ENCODE results near the gene TXNDC12. TPM values are rescaled to one million over a fixed set of nuclear protein-coding genes. Genes with fewer than 3 reads are reported as not detected.
A peak's percentile ranks its signal among the peaks of the same experiment; 100 is the strongest.

The TXNDC12 gene
- 10 to 100 TPM; 18.9 to 34.9 (median 27.3) TPM for total RNA-seq
- polyA plus RNA-seq: 10 to 100 TPM; 15.6 to 28.5 TPM
- long read RNA-seq, donor 1, transcript TXNDC12-201 (7 exons, 2,396 nt): major isoform, 24 of 26 reads
- long read RNA-seq, donor 1, partial matches to known transcripts: 1 of 26 reads
- long read RNA-seq, donor 1, other reads (novel, unspliced or antisense): 1 of 26 reads
- long read RNA-seq, donor 2, transcript TXNDC12-201 (7 exons, 2,396 nt): major isoform, 25 of 25 reads
- long read RNA-seq, donor 2, partial matches to known transcripts: 0 of 25 reads
- long read RNA-seq, donor 2, other reads (novel, unspliced or antisense): 0 of 25 reads
- long read RNA-seq, donor 3, transcript TXNDC12-201 (7 exons, 2,396 nt): major isoform, 71 of 72 reads
- long read RNA-seq, donor 3, partial matches to known transcripts: 0 of 72 reads
- long read RNA-seq, donor 3, other reads (novel, unspliced or antisense): 1 of 72 reads

DNA sequence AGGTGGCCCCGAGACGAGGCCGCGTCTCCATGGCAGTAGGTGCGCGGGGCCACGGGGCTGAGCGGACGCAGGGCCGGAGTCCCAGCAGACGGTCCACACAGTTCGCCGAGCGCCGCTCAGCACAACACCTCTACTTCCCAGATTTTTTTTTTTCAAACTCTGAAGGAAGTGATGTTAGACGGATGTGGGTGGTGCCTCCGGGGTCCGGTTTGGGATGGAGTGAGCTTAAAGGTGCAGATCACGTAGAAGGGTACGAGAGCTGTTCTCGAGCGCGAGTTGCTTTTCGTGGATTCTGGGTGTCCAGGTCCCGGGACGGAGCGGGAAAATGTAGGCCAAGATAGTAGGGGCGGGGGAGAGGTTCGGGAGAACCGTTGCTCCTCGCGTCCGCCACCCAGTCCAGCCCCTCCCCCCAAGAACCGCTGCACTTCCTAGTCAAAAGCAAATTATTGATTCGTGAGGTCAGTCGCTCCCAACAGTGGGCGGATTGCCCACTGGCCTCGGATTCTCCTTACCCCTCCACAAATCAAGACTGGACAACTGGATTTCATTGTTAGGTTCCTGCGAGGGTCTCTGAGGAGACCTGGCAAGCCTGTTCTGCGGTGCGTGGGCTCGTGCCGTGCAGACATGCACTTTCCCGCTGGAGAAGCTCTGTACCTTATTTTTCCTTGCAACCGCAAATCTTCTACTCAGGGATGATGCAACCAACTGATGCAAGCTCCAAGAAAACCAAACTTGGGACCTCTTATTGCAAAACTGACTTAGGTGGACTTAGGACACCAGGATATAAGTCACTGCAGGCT lies at the start of gene TXNDC12:
Gene TXNDC12 (minus strand): TSS at position 126 of the 800 bp plus-strand sequence. CDS start 95 bp downstream, at position 31.
- peak within 1 kb of the TSS; percentile 73 to 97 (median 90) for H3K27ac ChIP-seq
- H3K4me3 ChIP-seq: peak within 1 kb of the TSS; percentile 67 to 99 (median 90)
- peaks cover 0 to 38% (median 5%) of the 10 kb centered on the region in 9 donors for H3K36me3 ChIP-seq
- 0 to 1% methylated on average over 45 of the region's 45 CpGs for WGBS, 2 donors
- no peaks in the 10 kb centered on the region for H3K9me3 ChIP-seq
- peaks cover 2 to 53% (median 37%) of the 10 kb centered on the region in 9 donors for H3K4me1 ChIP-seq
- DNase-seq (peak; percentile 75 to 86), ATAC-seq (peak; percentile 81 to 95 (median 88))
- TF ChIP-seq, protein P1, sequence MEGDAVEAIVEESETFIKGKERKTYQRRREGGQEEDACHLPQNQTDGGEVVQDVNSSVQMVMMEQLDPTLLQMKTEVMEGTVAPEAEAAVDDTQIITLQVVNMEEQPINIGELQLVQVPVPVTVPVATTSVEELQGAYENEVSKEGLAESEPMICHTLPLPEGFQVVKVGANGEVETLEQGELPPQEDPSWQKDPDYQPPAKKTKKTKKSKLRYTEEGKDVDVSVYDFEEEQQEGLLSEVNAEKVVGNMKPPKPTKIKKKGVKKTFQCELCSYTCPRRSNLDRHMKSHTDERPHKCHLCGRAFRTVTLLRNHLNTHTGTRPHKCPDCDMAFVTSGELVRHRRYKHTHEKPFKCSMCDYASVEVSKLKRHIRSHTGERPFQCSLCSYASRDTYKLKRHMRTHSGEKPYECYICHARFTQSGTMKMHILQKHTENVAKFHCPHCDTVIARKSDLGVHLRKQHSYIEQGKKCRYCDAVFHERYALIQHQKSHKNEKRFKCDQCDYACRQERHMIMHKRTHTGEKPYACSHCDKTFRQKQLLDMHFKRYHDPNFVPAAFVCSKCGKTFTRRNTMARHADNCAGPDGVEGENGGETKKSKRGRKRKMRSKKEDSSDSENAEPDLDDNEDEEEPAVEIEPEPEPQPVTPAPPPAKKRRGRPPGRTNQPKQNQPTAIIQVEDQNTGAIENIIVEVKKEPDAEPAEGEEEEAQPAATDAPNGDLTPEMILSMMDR (IDR thresholded peaks at IDR 0.05): no peak
- intact Hi-C loops (cut with DNase I): loop anchor here in 1 of 10 donors (5.0 kb wide), 1 partner anchor 178 kb away; the partner anchor contains the start of gene NRDC
- H3K27me3 ChIP-seq: no peaks in the 10 kb centered on the region

DNA sequence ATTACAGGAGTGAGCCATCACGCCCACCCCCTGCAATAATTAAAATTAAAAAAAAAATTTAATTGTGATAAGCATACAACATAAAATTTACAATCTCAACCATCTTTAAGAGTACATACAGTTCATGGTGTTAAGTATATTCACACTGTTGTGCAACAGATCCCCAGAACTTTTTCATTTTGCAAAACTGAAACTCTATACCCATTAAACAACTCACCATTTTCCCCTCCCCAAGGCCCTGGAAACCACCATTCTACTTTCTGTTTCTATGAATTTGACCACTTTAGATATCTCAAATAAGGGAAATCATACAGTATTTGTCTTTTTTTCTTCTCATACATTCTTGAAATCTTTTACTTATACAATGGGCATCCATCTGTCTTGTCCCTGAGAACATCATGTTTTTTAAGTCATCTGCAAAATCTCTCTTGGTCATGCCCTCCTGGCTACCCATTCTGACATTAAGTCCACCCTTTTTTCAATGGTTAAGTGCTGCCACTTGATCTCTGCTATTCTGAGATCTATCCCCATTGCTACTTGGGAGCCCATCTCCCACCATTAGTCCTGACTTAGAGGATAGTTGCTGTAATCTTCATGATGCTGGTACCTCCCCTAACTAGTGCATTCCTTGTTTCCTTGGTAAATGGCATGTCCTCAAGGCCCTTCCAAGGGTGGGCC lies 47.5 kb upstream of the TXNDC12 start:
- WGBS, 2 donors: 95 to 98% methylated on average over 1 of the region's 1 CpG

DNA sequence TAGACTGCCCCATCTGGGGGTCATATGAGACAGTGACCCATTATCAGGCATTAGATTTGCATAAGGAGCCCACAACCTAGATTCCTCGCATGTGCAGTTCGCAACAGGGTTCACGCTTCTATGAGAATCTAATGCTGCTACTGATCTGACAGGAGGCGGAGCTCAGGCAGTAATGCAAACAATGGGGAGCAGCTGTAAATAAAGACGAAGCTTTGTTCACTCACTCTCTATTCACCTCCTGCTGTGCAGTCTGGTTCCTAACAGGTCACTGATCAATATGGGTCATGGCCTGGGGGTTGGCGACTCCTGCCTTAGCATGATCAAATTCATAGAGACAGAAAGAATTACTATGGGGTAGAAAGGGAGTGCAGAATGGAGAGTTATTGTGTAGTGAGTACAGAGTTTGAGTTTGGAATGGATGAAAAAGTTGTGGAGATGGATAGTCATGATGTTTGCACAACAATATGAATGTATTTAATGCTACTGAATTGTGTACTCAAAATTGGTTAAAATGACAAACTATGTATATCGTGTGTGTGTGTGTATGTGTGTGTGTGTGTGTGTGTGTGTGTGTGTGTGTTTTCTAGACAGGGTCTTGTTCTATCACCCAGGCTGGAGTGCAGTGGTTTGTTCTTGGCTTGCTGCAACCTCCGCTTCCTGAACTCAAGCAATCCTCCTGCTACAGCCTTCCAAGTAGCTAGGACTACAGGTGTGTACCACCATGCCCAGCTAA lies 43.3 kb upstream of the TXNDC12 start:
- no peak for DNase-seq
- no peak overlapping the region for H3K4me3 ChIP-seq
- H3K27ac ChIP-seq: no peak overlapping the region
- H3K27me3 ChIP-seq: peaks cover 0 to 4% (median 0%) of the 10 kb centered on the region in 7 donors
- H3K36me3 ChIP-seq: no peaks in the 10 kb centered on the region
- whole genome bisulfite sequencing, 2 donors: 66 to 69% methylated on average over 8 of the region's 8 CpGs
- intact Hi-C loops (cut with DNase I): no loop called here
- peaks cover 0 to 2% (median 0%) of the 10 kb centered on the region in 11 donors for H3K9me3 ChIP-seq
- TF ChIP-seq, protein P1 (IDR thresholded peaks at IDR 0.05): no peak
- ATAC-seq: no peak
- no peaks in the 10 kb centered on the region for H3K4me1 ChIP-seq

More for the DNA sequence above, 47.5 kb upstream of the TXNDC12 start:
- ATAC-seq: no peak
- Histone ChIP-seq H3K27ac (no peak overlapping the region), H3K9me3 (no peaks in the 10 kb centered on the region), H3K4me3 (no peak overlapping the region), H3K4me1 (no peaks in the 10 kb centered on the region), H3K27me3 (no peaks in the 10 kb centered on the region), H3K36me3 (no peaks in the 10 kb centered on the region)
- intact Hi-C loops (cut with DNase I): no loop called here
- TF ChIP-seq, protein P1 (IDR thresholded peaks at IDR 0.05): no peak
- no peak for DNase-seq
